Adrenal gland (tissue), 5 donors: ENCODE measurements around the gene METRNL.

Source experiments
- CTCF ChIP-seq, 6 experiments: fragments of 450-650 bp in 4 of 6; fragments of 200-600 bp in 2 of 6; sonication (generic) in 1 of 6; IDR thresholded peaks; 1 replicate in 5 of 6; 2 replicates in 1 of 6; pipeline versions ENCODE4 v1.5.1 to v1.8.0; 2016 to 2021; ENCODE audit warnings: antibody characterized with exemption in 6 of 6, mild to moderate bottlenecking in 2 of 6, moderate library complexity in 1 of 6
- POLR2A ChIP-seq, 2 donors: fragments of 450-650 bp; IDR thresholded peaks; one replicate each; pipeline ENCODE4 v1.6.1; 2017; ENCODE audit warnings: antibody characterized with exemption in 2 of 2, mild to moderate bottlenecking in 2 of 2, moderate library complexity in 1 of 2
- donor health status: DM: no; HTN: no; CAD: no.

- TF ChIP-seq POLR2A (IDR thresholded peaks at IDR 0.05) (no peak), CTCF (IDR thresholded peaks at IDR 0.05) (no peak)
Observed at GRCh38 chr17:83047182-83047478, 32.3 kb upstream of the METRNL start.
